ENCODE data around the gene PROCR. TPM values are rescaled to one million over a fixed set of nuclear protein-coding genes. Genes with fewer than 3 reads are reported as not detected.
"Not testable (repeated sequence)": the region's sequence is repeated elsewhere in the genome, so short reads cannot be mapped to it uniquely, and the experiment has no call there.

The PROCR gene
- total RNA-seq, 1 donor from 2014 or later: 3.2 TPM

DNA sequence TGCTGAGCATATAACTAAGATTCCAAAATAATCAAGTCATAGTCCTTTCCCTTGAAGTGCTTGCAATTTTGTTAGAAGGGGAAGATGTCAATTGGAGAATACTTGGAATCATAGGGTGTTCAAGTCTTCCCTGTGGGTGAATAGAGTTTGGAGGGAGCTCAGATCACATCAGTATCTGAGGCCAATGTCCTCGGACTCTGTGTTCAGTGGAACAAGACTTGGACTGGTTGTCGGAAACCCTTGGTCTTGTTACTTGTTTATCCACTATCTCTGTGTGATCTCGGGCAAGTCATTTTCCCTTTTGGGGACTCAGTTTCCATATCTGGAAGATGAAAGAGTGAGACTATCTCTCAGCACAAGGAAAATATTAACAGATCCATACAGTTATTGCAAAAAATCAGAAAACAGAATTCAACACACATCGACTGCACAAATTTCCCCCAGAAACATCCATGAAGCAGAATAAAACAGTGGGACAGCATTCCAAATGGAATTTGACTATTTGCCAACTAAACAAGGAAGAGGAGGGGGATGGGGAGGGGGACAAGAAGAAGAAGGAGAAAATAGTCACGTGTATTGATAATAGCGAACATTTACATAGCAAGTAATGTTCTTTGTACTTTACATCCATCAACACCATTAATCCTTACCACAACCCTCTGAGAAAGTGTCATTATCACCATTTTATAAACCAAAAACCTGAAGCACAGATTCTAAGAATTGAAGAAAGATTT lies 20.9 kb upstream of the PROCR start:
- TF ChIP-seq, protein P1, sequence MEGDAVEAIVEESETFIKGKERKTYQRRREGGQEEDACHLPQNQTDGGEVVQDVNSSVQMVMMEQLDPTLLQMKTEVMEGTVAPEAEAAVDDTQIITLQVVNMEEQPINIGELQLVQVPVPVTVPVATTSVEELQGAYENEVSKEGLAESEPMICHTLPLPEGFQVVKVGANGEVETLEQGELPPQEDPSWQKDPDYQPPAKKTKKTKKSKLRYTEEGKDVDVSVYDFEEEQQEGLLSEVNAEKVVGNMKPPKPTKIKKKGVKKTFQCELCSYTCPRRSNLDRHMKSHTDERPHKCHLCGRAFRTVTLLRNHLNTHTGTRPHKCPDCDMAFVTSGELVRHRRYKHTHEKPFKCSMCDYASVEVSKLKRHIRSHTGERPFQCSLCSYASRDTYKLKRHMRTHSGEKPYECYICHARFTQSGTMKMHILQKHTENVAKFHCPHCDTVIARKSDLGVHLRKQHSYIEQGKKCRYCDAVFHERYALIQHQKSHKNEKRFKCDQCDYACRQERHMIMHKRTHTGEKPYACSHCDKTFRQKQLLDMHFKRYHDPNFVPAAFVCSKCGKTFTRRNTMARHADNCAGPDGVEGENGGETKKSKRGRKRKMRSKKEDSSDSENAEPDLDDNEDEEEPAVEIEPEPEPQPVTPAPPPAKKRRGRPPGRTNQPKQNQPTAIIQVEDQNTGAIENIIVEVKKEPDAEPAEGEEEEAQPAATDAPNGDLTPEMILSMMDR (IDR thresholded peaks at IDR 0.05): no peak
- H3K27me3 Mint-ChIP-seq (ENCODE audit: unreplicated experiment): peaks cover 5% of the 10 kb centered on the region
- H3K4me1 Mint-ChIP-seq (ENCODE audit: unreplicated experiment): peaks cover 19% of the 10 kb centered on the region
- no peak overlapping the region for H3K27ac Mint-ChIP-seq (ENCODE audit: unreplicated experiment)
- no peak for DNase-seq (ENCODE audit: extremely low spot score, unreplicated experiment)
- H3K36me3 Mint-ChIP-seq (ENCODE audit: unreplicated experiment): no peaks in the 10 kb centered on the region
- H3K4me3 Mint-ChIP-seq (ENCODE audit: unreplicated experiment): no peak overlapping the region
- H3K9me3 Mint-ChIP-seq (ENCODE audit: unreplicated experiment): no peaks in the 10 kb centered on the region

- TF ChIP-seq, protein P1 (IDR thresholded peaks at IDR 0.05): no peak
- no peak overlapping the region for H3K4me3 Mint-ChIP-seq (ENCODE audit: unreplicated experiment)
- no peaks in the 10 kb centered on the region for H3K9me3 Mint-ChIP-seq (ENCODE audit: unreplicated experiment)
- DNase-seq (ENCODE audit: extremely low spot score, unreplicated experiment): no peak
- H3K27ac Mint-ChIP-seq (ENCODE audit: unreplicated experiment): no peak overlapping the region
- peaks cover 5% of the 10 kb centered on the region for H3K27me3 Mint-ChIP-seq (ENCODE audit: unreplicated experiment)
- peaks cover 15% of the 10 kb centered on the region for H3K4me1 Mint-ChIP-seq (ENCODE audit: unreplicated experiment)
- no peaks in the 10 kb centered on the region for H3K36me3 Mint-ChIP-seq (ENCODE audit: unreplicated experiment)
Measured at GRCh38 chr20:35151736-35152135, 20.1 kb upstream of the PROCR start.

- H3K4me1 Mint-ChIP-seq (ENCODE audit: unreplicated experiment): no peaks in the 10 kb centered on the region
- no peaks in the 10 kb centered on the region for H3K36me3 Mint-ChIP-seq (ENCODE audit: unreplicated experiment)
- DNase-seq (ENCODE audit: extremely low spot score, unreplicated experiment): no peak
- H3K27me3 Mint-ChIP-seq (ENCODE audit: unreplicated experiment): peaks cover 4% of the 10 kb centered on the region
- no peaks in the 10 kb centered on the region for H3K9me3 Mint-ChIP-seq (ENCODE audit: unreplicated experiment)
- TF ChIP-seq, protein P1 (IDR thresholded peaks at IDR 0.05): no peak
- H3K27ac Mint-ChIP-seq (ENCODE audit: unreplicated experiment): no peak overlapping the region
- no peak overlapping the region for H3K4me3 Mint-ChIP-seq (ENCODE audit: unreplicated experiment)
Measured at GRCh38 chr20:35155936-35156335, 15.9 kb upstream of the PROCR start.

GRCh38 chr20:35156978-35157377 lies 14.9 kb upstream of the PROCR start:
- no peak for DNase-seq (ENCODE audit: extremely low spot score, unreplicated experiment)
- H3K27ac Mint-ChIP-seq (ENCODE audit: unreplicated experiment): no peak overlapping the region
- no peaks in the 10 kb centered on the region for H3K9me3 Mint-ChIP-seq (ENCODE audit: unreplicated experiment)
- H3K4me3 Mint-ChIP-seq (ENCODE audit: unreplicated experiment): no peak overlapping the region
- no peaks in the 10 kb centered on the region for H3K36me3 Mint-ChIP-seq (ENCODE audit: unreplicated experiment)
- peaks cover 2% of the 10 kb centered on the region for H3K27me3 Mint-ChIP-seq (ENCODE audit: unreplicated experiment)
- TF ChIP-seq, protein P1 (IDR thresholded peaks at IDR 0.05): no peak
- H3K4me1 Mint-ChIP-seq (ENCODE audit: unreplicated experiment): peaks cover 1% of the 10 kb centered on the region

DNA sequence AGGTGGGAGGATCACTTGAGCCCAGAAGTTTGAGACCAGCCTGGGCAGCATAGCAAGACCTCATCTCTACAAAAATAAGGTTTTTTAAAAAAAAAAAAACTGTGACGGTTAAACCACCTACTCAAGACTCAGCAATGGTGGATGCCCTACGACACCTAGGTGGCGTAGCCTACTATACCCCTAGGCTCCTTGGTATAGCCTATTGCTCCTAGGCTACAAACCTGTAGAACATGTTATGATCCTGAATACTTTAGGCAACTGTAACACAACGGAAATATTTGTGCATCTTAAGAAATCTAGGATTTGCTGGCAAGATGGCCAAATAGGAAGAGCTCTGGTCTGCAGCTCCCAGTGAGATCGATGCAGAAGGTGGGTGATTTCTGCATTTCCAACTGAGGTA lies 11.5 kb upstream of the PROCR start:
- H3K27ac Mint-ChIP-seq (ENCODE audit: unreplicated experiment); H3K4me1 Mint-ChIP-seq (ENCODE audit: unreplicated experiment); H3K36me3 Mint-ChIP-seq (ENCODE audit: unreplicated experiment); H3K9me3 Mint-ChIP-seq (ENCODE audit: unreplicated experiment); DNase-seq (ENCODE audit: extremely low spot score, unreplicated experiment); H3K4me3 Mint-ChIP-seq (ENCODE audit: unreplicated experiment): not testable (repeated sequence)
- H3K27me3 Mint-ChIP-seq (ENCODE audit: unreplicated experiment): peaks cover 19% of the 10 kb centered on the region

- not testable (repeated sequence) for H3K4me1 Mint-ChIP-seq (ENCODE audit: unreplicated experiment); H3K27ac Mint-ChIP-seq (ENCODE audit: unreplicated experiment)
Measured at GRCh38 chr20:35164531-35164930, 7.3 kb upstream of the PROCR start.

More at GRCh38 chr20:35164531-35164930, 7.3 kb upstream of the PROCR start:
- peaks cover 20% of the 10 kb centered on the region for H3K27me3 Mint-ChIP-seq (ENCODE audit: unreplicated experiment)
- not testable (repeated sequence) for DNase-seq (ENCODE audit: extremely low spot score, unreplicated experiment); H3K9me3 Mint-ChIP-seq (ENCODE audit: unreplicated experiment); H3K36me3 Mint-ChIP-seq (ENCODE audit: unreplicated experiment); H3K4me3 Mint-ChIP-seq (ENCODE audit: unreplicated experiment)

Measured in osteocyte (in vitro differentiated cells).